ENCODE data around the gene FBRSL1. TPM values are rescaled to one million over a fixed set of nuclear protein-coding genes. Genes with fewer than 3 reads are reported as not detected.
"Not testable (repeated sequence)": the region's sequence is repeated elsewhere in the genome, so short reads cannot be mapped to it uniquely, and the experiment has no call there.

The FBRSL1 gene
- total RNA-seq, 1 donor from 2014 or later: 24.0 TPM

DNA sequence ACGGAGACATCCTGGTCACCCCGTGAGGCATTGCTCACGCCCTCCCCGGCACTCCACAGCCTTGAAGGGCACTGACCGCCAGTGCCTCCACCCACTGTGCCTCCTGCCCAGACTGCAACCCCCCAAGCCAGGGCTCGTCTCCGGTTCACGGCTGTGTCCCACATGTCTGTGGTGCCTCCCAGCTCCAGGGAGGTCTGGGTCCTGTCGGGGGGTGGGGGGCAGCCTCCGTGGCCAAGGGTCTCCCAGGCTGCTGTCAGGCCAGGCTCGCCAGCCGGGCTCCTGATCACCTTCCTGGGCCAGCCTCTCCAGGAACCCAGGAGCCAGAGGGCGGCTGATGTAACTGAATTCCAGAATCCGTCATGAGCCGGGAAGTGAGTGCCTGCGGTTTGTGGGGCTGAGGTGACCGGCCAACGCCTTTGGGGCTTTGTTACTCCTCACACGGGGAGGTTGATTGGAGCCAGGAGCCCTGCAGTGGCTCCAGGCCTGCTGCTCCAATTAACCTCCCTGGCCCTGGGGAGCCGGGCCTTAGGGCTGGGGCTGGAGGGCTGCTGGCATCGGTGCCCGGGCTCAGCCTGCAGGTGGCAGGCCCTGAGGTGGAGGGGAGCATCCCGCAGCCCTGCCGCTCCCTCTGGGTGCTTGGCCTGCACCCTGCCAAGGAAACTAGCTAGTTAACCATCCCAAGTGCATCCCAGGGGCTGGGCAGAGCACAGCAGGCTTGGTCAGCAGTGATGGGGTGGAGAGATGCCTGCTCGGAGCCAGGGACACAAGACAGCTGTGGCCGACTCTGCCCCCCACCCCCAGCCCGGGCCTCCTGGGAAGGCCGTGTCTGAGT is 36.4 kb upstream of the FBRSL1 start:
- DNase-seq (ENCODE audit: extremely low read depth, low read depth, low spot score): no peak

- no peak for DNase-seq (ENCODE audit: extremely low read depth, low read depth, low spot score)
Measured at GRCh38 chr12:132454193-132454932, 35.6 kb upstream of the FBRSL1 start.

DNA sequence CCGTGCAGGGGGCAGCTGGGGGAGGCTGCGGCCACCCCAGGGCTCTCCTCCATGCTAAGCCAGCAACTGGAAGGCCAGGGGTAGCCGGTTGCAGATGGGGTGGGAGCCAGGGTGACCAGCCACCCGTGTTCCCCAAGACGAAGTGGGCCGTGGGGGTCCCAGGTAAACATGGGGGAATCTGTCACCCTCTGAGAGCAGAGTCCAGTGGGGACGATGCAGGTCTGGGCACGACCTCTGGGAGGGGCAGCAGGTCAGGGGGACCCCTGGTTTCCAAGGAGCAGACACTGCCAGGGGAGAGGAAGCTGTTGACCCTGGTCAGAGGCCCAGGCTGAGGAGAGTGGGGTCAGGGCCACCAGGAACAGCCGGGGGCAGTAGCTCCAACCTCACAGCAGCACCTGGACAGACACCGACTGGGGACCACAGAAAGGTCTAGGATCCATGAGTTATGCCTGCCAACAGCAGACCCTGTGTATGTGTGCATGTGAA is 35.0 kb upstream of the FBRSL1 start:
- no peak for DNase-seq (ENCODE audit: extremely low read depth, low read depth, low spot score)

- DNase-seq (ENCODE audit: extremely low read depth, low read depth, low spot score): no peak
Measured at GRCh38 chr12:132455565-132455964, 34.4 kb upstream of the FBRSL1 start.

- no peak for DNase-seq (ENCODE audit: extremely low read depth, low read depth, low spot score)
Measured at GRCh38 chr12:132456186-132456943, 33.6 kb upstream of the FBRSL1 start.

- DNase-seq (ENCODE audit: extremely low read depth, low read depth, low spot score): no peak
Measured at GRCh38 chr12:132456944-132457495, 32.9 kb upstream of the FBRSL1 start.

GRCh38 chr12:132458441-132458840 is 31.5 kb upstream of the FBRSL1 start:
- no peak for DNase-seq (ENCODE audit: extremely low read depth, low read depth, low spot score)

- no peak for DNase-seq (ENCODE audit: extremely low read depth, low read depth, low spot score)
Measured at GRCh38 chr12:132458846-132459641, 30.9 kb upstream of the FBRSL1 start.

DNA sequence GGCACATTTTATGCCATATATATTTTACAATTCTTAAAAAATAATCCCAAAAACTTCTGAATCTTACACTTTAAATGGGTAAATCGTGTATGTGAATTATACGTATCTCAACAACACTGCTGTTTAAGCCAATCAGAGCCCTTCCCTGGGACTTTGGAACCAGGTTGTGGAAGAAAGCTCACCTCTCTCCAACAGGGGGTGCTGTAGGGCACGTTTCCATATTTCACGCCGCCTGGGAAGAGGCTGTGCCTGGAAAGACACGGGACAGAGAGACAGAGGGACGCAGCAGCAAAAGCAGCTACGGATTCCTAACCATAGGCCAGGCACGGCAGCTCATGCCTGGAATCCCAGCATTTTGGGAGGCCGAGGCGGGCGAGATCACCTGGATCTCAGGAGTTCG is 29.4 kb upstream of the FBRSL1 start:
- no peak for DNase-seq (ENCODE audit: extremely low read depth, low read depth, low spot score)

DNA sequence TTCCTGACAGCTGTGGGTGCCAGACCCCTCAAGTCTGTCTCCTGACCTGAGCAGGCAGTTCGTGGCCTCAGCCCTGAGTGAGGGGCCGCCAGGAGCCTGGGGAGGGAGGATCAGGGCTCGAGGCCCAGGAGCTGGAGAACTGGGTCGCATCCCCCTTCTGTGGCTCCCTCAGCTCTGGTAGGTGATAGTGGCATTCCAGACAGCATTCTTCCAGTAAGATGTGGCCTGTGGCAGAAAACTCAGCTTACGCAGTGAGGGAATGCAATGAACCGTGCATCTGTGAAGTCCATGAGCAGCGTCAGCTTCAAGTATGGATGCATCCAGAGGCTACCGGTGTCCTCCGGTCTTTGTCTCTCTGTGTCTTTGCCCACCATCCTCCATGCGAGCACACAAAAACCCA is 28.4 kb upstream of the FBRSL1 start:
- DNase-seq (ENCODE audit: extremely low read depth, low read depth, low spot score): no peak

DNA sequence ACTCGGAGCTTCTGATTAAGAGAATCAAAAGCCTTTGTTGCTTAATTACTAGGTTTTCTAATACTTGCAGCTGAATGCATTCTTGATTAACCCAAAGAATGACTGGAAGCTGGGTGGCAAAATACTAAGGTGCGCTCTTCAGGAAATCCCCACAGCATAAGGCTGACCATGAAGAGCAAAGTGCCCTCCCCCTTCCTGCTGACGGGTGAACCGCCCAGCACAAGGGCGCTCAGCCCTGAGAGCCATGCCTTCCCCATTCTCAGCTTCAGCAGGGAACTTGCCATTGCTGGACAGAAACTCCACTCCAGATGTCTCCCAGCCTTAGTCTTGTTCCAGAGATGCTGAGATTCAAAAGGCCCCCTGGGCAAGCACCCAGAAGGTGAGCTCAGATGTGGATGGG is 27.2 kb upstream of the FBRSL1 start:
- no peak for DNase-seq (ENCODE audit: extremely low read depth, low read depth, low spot score)

- not testable (repeated sequence) for DNase-seq (ENCODE audit: extremely low read depth, low read depth, low spot score)
Measured at GRCh38 chr12:132463284-132463924, 26.5 kb upstream of the FBRSL1 start.

DNA sequence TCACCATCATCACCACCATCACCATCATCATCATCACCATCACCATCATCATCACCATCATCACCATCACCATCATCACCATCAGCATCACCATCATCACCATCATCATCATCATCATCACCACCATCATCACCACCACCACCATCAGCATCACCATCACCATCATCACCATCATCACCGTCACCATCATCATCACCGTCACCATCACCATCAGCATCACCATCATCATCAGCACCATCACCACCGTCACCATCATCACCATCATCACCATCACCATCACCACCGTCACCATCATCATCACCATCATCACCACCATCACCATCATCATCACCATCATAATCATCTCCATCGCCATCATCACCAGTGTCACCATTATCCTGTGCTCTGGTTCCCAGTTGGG is 25.6 kb upstream of the FBRSL1 start:
- DNase-seq (ENCODE audit: extremely low read depth, low read depth, low spot score): not testable (repeated sequence)

DNA sequence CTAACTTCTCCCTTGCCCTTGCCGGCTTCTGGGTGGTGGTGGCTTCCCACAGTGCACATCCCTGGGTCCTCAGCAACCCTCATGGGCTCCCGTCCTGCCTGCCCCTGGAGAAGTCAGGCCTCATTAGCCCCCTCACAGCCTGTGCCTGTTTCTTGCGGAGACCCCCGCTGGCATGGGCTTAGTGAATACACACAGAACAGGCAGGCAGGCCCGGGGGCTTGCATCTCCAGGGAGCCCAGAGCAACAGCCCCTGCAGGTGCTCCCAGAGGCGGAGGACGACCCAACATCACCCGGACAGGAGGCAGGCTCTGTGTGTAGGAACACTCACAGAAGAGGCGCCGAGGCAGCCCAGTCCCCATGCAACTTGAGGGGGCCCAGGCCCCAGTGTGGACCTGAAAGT is 25.1 kb upstream of the FBRSL1 start:
- DNase-seq (ENCODE audit: extremely low read depth, low read depth, low spot score): no peak

GRCh38 chr12:132465269-132466190 is 24.4 kb upstream of the FBRSL1 start:
- DNase-seq (ENCODE audit: extremely low read depth, low read depth, low spot score): no peak

- DNase-seq (ENCODE audit: extremely low read depth, low read depth, low spot score): no peak
Measured at GRCh38 chr12:132466241-132467201, 23.4 kb upstream of the FBRSL1 start.

- no peak for DNase-seq (ENCODE audit: extremely low read depth, low read depth, low spot score)
Measured at GRCh38 chr12:132467511-132467910, 22.4 kb upstream of the FBRSL1 start.
